Smooth muscle cell (in vitro differentiated cells): Measurements from ENCODE around the gene RBP3. TPM values are rescaled to one million over a fixed set of nuclear protein-coding genes. Genes with fewer than 3 reads are reported as not detected.

Experiments used
- DNase-seq: peaks from one replicate; lab custom pipeline; 2025; ENCODE audit not compliant: unreplicated experiment; lab: John Stamatoyannopoulos, UW
- H2AFZ ChIP-seq: fragments of 200-600 bp; sonication (generic); 2 replicates; pipeline ENCODE4 v1.6.0; 2016; ENCODE audit warnings: antibody characterized with exemption, low read depth, mild to moderate bottlenecking
- H3F3A ChIP-seq: fragments of 200-600 bp; sonication (generic); 2 replicates; pipeline ENCODE4 v1.6.0; 2017; ENCODE audit warnings: antibody characterized with exemption, low read depth
- H3K27ac ChIP-seq: fragments of 200-600 bp; sonication (generic); 2 replicates; pipeline ENCODE4 v1.5.1; 2016; ENCODE audit warnings: low read depth, mild to moderate bottlenecking
- H3K27me3 ChIP-seq: fragments of 200-600 bp; sonication (generic); 2 replicates; pipeline ENCODE4 v1.6.1; 2016; ENCODE audit warnings: low read depth, mild to moderate bottlenecking
- H3K36me3 ChIP-seq: fragments of 200-600 bp; sonication (generic); 2 replicates; pipeline ENCODE4 v1.5.1; 2016; ENCODE audit warnings: low read depth
- H3K4me1 ChIP-seq: fragments of 200-600 bp; sonication (generic); 2 replicates; pipeline ENCODE4 v1.5.1; 2016; ENCODE audit warnings: low read depth
- H3K4me2 ChIP-seq: fragments of 200-600 bp; sonication (generic); 2 replicates; pipeline ENCODE4 v1.6.0; 2016; ENCODE audit warnings: mild to moderate bottlenecking
- H3K4me3 ChIP-seq: fragments of 200-600 bp; sonication (generic); 2 replicates; pipeline ENCODE4 v1.5.1; 2016; ENCODE audit warnings: mild to moderate bottlenecking
- H3K79me2 ChIP-seq: fragments of 200-600 bp; sonication (generic); 2 replicates; pipeline ENCODE4 v1.6.0; 2016; ENCODE audit warnings: low read depth, mild to moderate bottlenecking
- H3K9ac ChIP-seq: fragments of 200-600 bp; sonication (generic); 2 replicates; pipeline ENCODE4 v1.6.0; 2016; ENCODE audit warnings: low read depth
- H3K9me3 ChIP-seq: fragments of 200-600 bp; sonication (generic); replicated peaks from 2 replicates; pipeline ENCODE4 v1.5.1; 2016; ENCODE audit warnings: low read depth
- H4K20me1 ChIP-seq: fragments of 200-600 bp; sonication (generic); 2 replicates; pipeline ENCODE4 v1.6.0; 2016; ENCODE audit warnings: low read depth
- WGBS: methylation state at CpG from one replicate; pipeline ENCODE4 v1.1.7; 2016; ENCODE audit warnings: low lambda C conversion rate; 5-methylcytosine and 5-hydroxymethylcytosine counted together
- polyA plus RNA-seq: library from polyadenylated mRNA; unstranded; fragments of >200 nt; fragmentation: Nextera tagmentation; extraction: Ambion mirVana; gene quantifications from 2 replicates; pipeline ENCODE4 v1.2.1, GENCODE V29; 2016
- total RNA-seq: library from RNA; depleted of rRNA; stranded (reverse); fragments of >200 nt; gene quantifications from 2 replicates; pipeline ENCODE4 v1.2.3, GENCODE V29; 2014
- TF ChIP-seq, protein P1 (sequence below): fragments of 200-600 bp; sonication (generic); IDR thresholded peaks from 2 replicates; pipeline ENCODE4 v1.5.1; 2017; ENCODE audit warnings: borderline replicate concordance, mild to moderate bottlenecking, antibody characterized with exemption; ENCODE audit not compliant: insufficient read depth, poor library complexity, severe bottlenecking

The RBP3 gene
- total and polyA plus RNA-seq, 2 experiments from 2014 or later: not detected

DNA sequence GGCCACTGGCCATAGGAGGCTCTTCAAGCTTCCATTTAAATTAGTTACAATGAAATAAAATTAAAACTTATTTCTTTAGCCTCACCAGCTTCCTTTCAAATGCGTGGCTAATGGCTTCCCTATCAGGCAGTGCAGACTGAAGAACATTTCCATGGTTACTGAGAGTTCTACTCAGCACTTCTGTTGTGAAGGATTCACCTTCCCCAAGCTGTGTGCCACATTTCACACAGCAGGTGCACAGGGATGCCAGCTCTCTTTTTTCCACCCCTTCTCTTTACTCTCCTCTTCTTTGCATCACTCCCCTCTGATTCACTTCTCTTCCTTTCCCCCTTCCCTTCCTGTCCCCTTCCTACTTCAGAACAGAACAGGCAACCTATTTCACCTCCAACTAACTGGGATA is 25.1 kb upstream of the RBP3 start:
- Histone ChIP-seq H3F3A (no peaks in the 10 kb centered on the region), H2AFZ (no peak overlapping the region), H3K4me3 (no peak overlapping the region), H3K27ac (no peak overlapping the region), H4K20me1 (no peaks in the 10 kb centered on the region), H3K27me3 (peaks cover 9% of the 10 kb centered on the region), H3K4me2 (no peak overlapping the region), H3K4me1 (no peaks in the 10 kb centered on the region), H3K9ac (no peak overlapping the region), H3K36me3 (no peaks in the 10 kb centered on the region), H3K9me3 (no peaks in the 10 kb centered on the region), H3K79me2 (no peaks in the 10 kb centered on the region)
- TF ChIP-seq, protein P1, sequence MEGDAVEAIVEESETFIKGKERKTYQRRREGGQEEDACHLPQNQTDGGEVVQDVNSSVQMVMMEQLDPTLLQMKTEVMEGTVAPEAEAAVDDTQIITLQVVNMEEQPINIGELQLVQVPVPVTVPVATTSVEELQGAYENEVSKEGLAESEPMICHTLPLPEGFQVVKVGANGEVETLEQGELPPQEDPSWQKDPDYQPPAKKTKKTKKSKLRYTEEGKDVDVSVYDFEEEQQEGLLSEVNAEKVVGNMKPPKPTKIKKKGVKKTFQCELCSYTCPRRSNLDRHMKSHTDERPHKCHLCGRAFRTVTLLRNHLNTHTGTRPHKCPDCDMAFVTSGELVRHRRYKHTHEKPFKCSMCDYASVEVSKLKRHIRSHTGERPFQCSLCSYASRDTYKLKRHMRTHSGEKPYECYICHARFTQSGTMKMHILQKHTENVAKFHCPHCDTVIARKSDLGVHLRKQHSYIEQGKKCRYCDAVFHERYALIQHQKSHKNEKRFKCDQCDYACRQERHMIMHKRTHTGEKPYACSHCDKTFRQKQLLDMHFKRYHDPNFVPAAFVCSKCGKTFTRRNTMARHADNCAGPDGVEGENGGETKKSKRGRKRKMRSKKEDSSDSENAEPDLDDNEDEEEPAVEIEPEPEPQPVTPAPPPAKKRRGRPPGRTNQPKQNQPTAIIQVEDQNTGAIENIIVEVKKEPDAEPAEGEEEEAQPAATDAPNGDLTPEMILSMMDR: no peak
- 70% methylated on average over 1 of the region's 1 CpG for WGBS
- DNase-seq: no peak

DNA sequence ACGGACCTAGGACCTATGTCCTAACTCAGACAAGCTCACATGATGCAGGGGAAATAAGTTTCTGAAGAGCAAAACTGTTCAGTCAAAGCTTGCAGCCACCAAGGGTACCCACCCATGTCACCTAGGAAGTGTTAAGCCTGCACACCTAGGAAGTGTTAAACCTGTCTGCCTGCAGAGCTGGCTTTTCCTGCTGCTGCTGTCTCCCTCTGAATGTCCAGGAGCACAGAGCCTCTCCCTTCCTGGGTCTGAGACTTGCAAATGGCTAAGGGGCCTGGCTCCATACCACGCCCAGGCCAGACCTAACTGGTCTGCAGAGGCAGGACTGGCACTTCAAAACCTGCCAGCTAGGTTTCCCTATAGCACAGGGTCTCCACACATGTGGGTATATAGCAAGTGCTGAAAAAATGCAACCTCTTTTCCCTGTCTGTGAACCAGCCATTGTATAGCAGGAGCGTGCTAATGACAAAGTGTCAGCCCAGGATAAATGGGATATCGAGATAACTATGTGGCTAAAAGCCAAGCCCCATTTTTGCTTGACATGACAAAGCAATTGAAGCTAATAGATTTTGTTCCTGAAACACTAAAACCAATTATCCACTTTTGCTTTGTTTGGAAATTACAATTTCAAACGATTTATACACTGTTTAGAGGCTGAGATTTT is 24.4 kb upstream of the RBP3 start:
- no peak overlapping the region for H3K9ac ChIP-seq
- TF ChIP-seq, protein P1: no peak
- H3K27ac ChIP-seq: no peak overlapping the region
- no peak overlapping the region for H2AFZ ChIP-seq
- H3K36me3 ChIP-seq: no peaks in the 10 kb centered on the region
- WGBS: 90% methylated on average over 5 of the region's 5 CpGs
- DNase-seq: no peak
- H3K4me3 ChIP-seq: no peak overlapping the region
- H3F3A ChIP-seq: no peaks in the 10 kb centered on the region
- peaks cover 9% of the 10 kb centered on the region for H3K27me3 ChIP-seq
- no peak overlapping the region for H3K4me2 ChIP-seq
- H3K9me3 ChIP-seq: no peaks in the 10 kb centered on the region
- H4K20me1 ChIP-seq: no peaks in the 10 kb centered on the region
- no peaks in the 10 kb centered on the region for H3K79me2 ChIP-seq
- no peaks in the 10 kb centered on the region for H3K4me1 ChIP-seq

DNA sequence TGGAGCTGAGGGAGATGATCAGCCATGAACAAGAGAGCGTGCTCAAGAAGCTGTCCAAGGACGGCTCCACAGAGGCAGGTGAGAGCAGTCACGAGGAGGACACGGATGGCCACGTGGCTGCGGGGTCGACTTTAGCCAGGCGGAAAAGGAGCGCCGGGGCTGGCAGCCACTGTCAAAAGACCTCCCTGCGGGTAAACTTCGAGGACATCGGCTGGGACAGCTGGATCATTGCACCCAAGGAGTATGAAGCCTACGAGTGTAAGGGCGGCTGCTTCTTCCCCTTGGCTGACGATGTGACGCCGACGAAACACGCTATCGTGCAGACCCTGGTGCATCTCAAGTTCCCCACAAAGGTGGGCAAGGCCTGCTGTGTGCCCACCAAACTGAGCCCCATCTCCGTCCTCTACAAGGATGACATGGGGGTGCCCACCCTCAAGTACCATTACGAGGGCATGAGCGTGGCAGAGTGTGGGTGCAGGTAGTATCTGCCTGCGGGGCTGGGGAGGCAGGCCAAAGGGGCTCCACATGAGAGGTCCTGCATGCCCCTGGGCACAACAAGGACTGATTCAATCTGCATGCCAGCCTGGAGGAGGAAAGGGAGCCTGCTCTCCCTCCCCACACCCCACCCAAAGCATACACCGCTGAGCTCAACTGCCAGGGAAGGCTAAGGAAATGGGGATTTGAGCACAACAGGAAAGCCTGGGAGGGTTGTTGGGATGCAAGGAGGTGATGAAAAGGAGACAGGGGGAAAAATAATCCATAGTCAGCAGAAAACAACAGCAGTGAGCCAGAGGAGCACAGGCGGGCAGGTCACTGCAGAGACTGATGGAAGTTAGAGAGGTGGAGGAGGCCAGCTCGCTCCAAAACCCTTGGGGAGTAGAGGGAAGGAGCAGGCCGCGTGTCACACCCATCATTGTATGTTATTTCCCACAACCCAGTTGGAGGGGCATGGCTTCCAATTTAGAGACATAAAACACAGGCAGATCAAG is 22.6 kb upstream of the RBP3 start:
- peaks cover 9% of the 10 kb centered on the region for H3K27me3 ChIP-seq
- no peak overlapping the region for H2AFZ ChIP-seq
- no peaks in the 10 kb centered on the region for H3F3A ChIP-seq
- WGBS: 94% methylated on average over 30 of the region's 30 CpGs
- no peak overlapping the region for H3K4me2 ChIP-seq
- H3K27ac ChIP-seq: no peak overlapping the region
- TF ChIP-seq, protein P1: no peak
- H4K20me1 ChIP-seq: no peaks in the 10 kb centered on the region
- no peaks in the 10 kb centered on the region for H3K9me3 ChIP-seq
- H3K36me3 ChIP-seq: no peaks in the 10 kb centered on the region
- H3K4me3 ChIP-seq: no peak overlapping the region
- no peak for DNase-seq
- no peaks in the 10 kb centered on the region for H3K79me2 ChIP-seq
- no peaks in the 10 kb centered on the region for H3K4me1 ChIP-seq
- no peak overlapping the region for H3K9ac ChIP-seq
